ENCODE measurements around the gene DNAJB1.
"Not testable (repeated sequence)": the region's sequence is repeated elsewhere in the genome, so short reads cannot be mapped to it uniquely, and the experiment has no call there.

The DNAJB1 gene

DNA sequence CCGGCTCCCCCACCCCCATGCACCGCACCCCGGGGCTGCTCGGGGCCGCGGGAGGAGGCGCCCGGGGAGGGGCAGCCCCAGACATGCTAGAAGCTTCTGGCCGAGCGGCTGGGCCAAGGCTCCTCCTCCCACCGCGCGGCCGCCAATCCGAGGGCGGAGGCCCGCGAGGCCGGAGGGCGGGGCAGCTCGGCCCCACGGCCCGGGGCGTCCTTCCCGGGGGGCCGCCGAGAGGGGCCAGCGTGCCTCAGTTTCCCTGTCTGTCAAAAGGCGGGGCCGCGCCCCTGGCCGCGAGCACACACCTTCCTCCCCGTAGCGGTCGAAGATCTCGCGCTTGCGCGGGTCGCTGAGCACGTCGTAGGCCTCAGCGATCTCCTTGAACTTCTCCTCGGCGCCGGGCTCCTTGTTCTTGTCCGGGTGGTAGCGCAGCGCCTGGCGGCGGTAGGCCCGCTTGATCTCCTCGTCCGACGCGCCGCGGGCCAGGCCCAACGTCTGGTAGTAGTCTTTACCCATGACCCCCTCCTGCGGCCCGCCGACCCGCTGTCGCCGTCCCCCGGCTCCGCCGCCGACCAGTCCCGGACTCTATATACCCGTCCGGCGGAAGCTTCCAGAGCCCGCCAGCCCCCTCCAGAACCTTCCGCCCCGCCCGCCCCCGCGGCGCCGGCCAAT is at the start of gene DNAJB1:
DNAJB1 (minus strand) TSS at position 558 of the 666 bp plus-strand sequence; CDS start at position 510, 48 bp downstream.
- peak in 1 of 2 donors; percentile 49 for DNase-seq (ENCODE audit: low read depth in 1 of 2, low spot score in 1 of 2)

- DNase-seq (ENCODE audit: low read depth in 1 of 2, low spot score in 1 of 2), result no peak
Measured at GRCh38 chr19:14567079-14567478, 48.9 kb upstream of the DNAJB1 start.

- DNase-seq (ENCODE audit: low read depth in 1 of 2, low spot score in 1 of 2), result no peak
Measured at GRCh38 chr19:14566712-14567077, 48.5 kb upstream of the DNAJB1 start.

- no peak for DNase-seq (ENCODE audit: low read depth in 1 of 2, low spot score in 1 of 2)
Measured at GRCh38 chr19:14565765-14566711, 47.8 kb upstream of the DNAJB1 start.

DNA sequence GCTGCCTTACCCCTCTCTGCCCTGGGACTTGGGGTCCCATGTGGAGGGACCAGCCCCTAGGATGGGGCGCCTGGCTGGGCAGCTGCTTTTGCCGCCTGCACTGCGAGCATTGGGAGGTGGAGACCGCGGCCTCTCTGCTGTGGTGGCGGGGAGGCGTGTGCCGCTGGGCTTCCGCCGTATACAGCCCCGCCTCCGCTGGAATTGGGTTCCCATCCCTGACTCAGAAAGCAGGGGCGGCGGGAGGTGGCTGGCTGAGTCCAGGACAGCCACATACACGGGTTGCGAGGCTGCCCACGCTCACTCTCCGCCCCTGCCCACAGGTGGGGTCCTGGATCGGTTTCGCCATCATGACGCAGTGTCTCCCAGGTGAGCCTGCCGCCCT is 47.1 kb upstream of the DNAJB1 start:
- no peak for DNase-seq (ENCODE audit: low read depth in 1 of 2, low spot score in 1 of 2)

DNA sequence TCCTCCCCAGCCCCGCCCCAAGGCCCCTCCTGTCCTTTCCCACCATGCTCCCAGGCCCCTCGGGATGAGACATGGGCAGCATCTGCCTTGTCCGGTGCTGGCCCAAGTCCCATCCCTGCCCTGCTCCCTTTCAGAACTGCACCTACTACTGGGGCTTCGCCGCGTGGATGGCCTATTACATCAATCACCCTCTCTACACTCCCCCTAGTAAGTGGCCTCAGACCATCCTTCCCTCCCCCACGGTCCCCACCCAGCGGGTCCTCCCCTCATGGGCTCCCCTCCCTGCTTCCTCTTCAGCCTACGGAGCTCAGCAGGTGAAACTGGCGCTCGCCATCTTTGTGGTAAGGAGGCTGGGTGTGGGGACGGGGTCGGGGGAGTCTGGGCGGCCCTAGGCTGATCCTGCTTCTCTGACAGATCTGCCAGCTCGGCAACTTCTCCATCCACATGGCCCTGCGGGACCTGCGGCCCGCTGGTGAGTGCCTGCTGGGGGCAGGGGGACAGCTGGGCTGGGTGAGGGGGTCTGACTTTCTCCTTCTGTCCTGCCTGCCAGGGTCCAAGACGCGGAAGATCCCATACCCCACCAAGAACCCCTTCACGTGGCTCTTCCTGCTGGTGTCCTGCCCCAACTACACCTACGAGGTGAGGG is 46.6 kb upstream of the DNAJB1 start:
- DNase-seq (ENCODE audit: low read depth in 1 of 2, low spot score in 1 of 2), result not testable (repeated sequence)

GRCh38 chr19:14563989-14564651 is 45.9 kb upstream of the DNAJB1 start:
- DNase-seq (ENCODE audit: low read depth in 1 of 2, low spot score in 1 of 2), result peak in 1 of 2 donors; percentile 34

- no peak for DNase-seq (ENCODE audit: low read depth in 1 of 2, low spot score in 1 of 2)
Measured at GRCh38 chr19:14563590-14563926, 45.4 kb upstream of the DNAJB1 start.

DNA sequence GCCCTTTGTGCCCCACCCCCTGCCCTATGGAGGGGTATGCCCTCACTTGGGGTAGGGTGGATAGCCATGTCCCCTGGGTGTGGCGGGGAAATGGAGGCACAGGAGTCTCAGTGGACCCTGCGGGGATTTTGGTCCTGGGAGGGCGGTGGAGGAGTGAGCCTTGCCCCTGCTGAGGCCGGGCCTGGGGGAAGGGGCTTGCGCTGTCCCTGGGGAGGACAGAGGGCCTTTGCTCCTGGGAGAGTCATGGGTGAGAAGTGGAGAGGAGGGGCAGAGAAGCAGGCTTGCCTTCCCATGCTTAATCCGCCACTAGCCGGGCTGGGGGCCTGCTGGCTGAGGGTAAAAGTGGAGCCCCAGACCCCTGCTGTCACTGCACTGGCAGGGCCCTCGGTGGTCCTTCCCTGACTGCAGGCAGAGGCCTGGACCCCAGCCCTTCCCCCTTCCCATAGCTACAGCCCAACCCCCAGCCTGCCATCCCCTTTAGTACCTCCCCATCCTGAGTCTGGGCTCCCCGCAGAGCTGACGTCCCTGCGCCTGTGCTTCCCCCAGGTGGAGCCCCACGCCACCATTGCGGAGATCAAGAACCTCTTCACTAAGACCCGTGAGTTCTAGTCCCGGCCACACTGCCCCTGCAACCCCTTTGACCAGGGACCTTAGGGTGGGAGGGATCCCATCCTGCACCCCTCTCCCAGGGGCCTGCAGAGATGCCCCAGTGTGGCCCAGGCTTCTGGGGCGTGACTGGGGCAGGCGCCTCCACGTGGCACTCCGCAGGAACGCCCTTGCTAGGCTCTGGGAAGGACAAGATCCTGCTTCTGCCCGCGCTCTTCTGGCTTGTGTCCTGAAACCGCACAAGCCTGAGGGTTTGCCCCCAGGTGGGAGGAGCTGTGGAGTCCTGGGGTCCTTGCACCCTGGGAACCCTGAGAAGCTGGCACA is 44.7 kb upstream of the DNAJB1 start:
- no peak for DNase-seq (ENCODE audit: low read depth in 1 of 2, low spot score in 1 of 2)

- DNase-seq (ENCODE audit: low read depth in 1 of 2, low spot score in 1 of 2), result no peak
Measured at GRCh38 chr19:14561847-14562351, 43.7 kb upstream of the DNAJB1 start.

DNA sequence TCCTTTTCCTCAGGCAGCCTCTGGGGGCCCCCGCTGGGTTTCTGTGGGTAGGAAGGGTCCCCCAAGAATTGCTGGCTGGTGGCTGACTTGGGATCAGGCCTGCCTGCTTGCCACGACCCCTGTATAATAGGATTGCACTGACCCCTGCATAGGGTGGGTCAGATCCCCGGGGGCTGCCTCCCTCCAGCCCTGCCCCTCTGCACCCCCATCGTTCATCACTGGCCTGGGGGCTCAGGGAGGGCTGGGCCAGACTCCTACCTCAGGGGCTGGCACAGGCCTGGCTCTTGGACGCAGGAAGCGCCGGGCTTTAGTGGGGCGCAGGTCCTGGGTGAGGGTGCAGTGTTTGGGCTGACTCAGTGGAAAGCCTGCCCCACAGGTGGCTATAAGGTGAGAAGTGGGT is 43.1 kb upstream of the DNAJB1 start:
- no peak for DNase-seq (ENCODE audit: low read depth in 1 of 2, low spot score in 1 of 2)

DNA sequence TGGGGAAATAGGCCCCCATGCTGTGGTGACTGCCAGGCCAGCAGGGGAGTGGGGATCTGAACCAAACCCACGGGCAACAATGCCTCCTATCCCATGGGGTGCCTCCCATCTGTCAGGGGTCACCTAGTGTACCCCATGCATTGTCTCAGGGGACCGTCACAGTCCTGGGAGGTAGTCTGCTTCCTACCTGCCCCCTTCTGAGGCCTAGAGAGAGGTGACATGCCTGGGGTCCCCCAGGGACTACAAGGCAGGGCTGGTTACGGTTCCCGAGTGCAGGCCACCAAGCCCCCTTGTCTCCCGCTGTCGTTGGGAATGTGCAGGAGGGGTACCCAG is 42.5 kb upstream of the DNAJB1 start:
- no peak for DNase-seq (ENCODE audit: low read depth in 1 of 2, low spot score in 1 of 2)

DNA sequence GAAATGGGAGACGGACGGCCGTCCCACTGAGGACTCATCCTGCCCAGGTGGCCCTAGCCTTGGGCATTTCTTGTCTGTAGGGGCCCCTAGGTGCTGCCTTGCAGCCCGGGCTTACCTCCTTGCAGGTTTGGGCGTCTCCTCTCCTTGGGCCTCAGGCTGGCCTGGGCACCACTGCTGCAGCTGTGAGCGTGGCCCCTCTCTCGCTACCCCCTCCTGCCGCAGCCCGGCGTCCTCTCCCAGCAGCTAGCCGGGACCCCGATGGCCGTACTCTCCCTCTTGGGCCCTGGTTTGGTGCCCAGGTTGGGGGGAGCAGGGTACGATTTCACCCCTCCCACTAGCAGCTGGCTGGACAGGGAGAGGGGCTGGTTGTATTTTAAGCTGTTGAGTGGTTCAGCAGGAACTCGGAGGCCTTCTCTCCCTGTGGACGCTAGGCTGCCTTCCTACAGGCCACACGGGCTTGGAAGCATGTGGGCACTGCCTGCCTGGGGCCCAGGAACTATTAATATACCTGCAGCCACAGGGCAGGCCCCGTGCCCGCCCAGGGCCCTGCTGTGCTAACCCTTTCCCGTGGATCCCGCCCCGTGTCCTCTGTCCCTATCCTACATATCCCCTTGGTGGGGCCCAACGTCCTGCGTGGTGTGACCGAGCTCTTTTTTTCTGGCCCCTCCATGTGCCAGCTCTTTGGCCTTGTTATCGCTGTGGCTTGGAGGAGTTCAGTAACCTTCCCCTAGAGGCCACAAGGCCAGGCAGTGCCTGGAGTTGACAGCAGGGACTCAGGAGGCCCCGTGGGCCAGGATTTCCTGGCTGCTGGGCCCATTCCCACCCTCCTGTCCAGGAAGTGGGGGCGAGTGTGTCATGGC is 41.9 kb upstream of the DNAJB1 start:
- no peak for DNase-seq (ENCODE audit: low read depth in 1 of 2, low spot score in 1 of 2)

DNA sequence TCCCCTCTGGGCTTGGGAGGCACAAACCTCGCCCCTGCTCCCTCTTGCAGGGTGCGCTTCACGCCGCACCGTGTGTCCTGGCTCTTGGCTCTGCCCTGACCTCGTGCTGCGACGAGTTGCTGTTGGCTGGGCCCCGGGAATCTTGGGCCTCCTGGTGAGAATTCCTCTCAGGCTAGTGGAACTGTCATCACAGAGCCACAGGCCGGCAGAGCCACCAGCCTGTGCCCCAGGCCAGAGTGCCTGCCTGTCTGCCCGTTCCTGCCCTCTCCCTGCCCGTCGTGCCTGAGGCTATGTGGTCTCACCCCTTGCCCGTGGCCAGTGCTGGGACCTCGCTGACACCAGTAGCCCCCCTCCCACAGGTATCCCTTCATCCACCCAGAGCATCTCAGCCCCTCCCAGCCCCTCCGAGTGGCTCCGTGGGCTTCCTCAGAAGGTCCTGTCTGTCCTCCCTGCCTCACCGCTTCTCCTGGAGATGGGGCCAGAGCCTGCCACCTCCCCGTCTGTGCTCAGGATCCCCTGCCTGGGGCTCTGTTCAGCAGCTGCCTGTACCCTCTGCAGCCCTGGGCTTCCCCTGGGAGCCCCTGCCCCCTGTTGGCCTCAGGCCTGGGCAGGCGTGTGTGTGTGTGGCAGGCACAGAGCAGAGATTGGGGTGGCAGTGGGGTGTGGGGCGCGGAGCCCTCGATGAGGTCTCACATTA is 40.3 kb upstream of the DNAJB1 start:
- DNase-seq (ENCODE audit: low read depth in 1 of 2, low spot score in 1 of 2), result no peak

DNA sequence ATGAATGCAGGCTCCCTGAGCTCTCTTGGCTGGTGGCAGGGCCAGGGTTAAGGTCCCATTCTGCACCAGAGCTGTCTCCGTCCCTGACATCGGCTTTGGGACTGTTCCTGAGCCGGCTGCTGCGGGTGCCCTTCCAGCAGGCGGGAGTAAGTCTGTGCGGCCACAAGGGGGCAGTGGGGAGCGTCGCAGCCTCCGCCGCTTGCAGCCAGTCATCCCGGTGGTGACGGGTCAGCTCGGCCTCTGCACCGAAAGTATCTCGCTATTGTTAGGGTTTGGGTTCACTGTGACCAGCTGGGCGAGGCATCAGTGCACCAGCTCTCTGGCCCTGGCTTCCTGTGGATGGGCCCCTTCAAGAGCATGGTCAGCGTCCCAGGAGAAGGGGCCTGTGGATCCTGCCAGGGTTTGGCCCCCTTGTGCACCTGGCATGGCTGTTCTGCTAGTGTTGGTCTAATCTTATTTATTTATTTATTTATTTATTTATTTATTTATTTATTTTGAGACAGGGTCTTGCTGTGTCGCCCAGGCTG is 38.5 kb upstream of the DNAJB1 start:
- DNase-seq (ENCODE audit: low read depth in 1 of 2, low spot score in 1 of 2), result peak; percentile 32 to 61

DNA sequence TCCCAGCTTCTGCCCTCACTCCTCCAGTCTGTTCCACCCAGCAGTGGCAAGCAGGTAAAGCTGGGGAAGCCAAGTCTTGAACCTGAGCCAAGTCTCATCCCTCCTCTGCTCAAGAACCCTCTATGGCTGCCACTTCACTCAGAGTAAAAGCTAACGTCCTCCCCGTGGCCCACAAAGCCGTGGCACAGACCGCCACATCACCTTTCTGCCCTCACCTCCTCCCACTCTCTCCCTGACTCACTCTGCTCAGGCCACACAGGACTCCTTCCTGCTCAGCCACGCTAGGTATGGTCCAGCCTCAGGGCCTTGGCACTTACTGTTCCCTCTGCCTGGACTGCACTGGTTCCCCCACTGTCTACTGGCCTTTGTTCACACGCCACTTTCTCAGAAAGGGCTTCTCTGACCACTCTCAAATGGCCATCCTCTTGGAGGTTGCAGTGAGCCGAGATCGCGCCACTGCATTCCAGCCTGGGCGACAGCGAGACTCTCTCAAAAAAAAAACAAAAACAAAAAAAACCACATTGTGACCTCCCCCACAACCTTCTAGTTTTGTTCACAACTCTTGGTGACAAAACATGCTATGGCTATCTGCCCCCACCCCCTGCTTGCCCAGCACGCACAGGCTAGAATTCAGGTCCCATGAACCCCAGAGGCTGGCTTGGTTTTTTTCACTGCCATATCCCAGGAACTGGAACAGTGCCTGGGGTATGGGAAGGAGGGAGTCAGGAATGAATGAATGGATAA is 37.9 kb upstream of the DNAJB1 start:
- DNase-seq (ENCODE audit: low read depth in 1 of 2, low spot score in 1 of 2), result no peak

- no peak for DNase-seq (ENCODE audit: low read depth in 1 of 2, low spot score in 1 of 2)
Measured at GRCh38 chr19:14554382-14554812, 36.2 kb upstream of the DNAJB1 start.

- DNase-seq (ENCODE audit: low read depth in 1 of 2, low spot score in 1 of 2), result no peak
Measured at GRCh38 chr19:14553939-14554243, 35.7 kb upstream of the DNAJB1 start.
